Lower lobe of right lung (tissue), 2 donors: Measurements from ENCODE around the gene SIL1. TPM values are rescaled to one million over a fixed set of nuclear protein-coding genes. Genes with fewer than 3 reads are reported as not detected.
A peak's percentile ranks its signal among the peaks of the same experiment; 100 is the strongest.

ENCODE experiments used
- ATAC-seq, 2 donors: fragments of 200-7000 bp; cut with Tn5 transposase; one replicate each; pipeline ENCODE4 v1.9.1; 2020 to 2022; ENCODE audit warnings: mild to moderate bottlenecking in 2 of 2, moderate library complexity in 2 of 2
- DNase-seq: peaks from one replicate; pipeline ENCODE4 v3.0.0-alpha.2; 2020
- H3K27ac ChIP-seq: fragments of 200-600 bp; one replicate; pipeline ENCODE4 v1.8.0; 2022
- H3K27me3 ChIP-seq: fragments of 200-600 bp; one replicate; pipeline ENCODE4 v1.8.0; 2022; ENCODE audit warnings: low read depth
- H3K36me3 ChIP-seq: fragments of 200-600 bp; one replicate; pipeline ENCODE4 v1.8.0; 2022; ENCODE audit warnings: mild to moderate bottlenecking
- H3K4me1 ChIP-seq: fragments of 200-600 bp; one replicate; pipeline ENCODE4 v1.8.0; 2022
- H3K4me3 ChIP-seq: fragments of 200-600 bp; one replicate; pipeline ENCODE4 v1.8.0; 2022; ENCODE audit warnings: mild to moderate bottlenecking
- H3K9me3 ChIP-seq: fragments of 200-600 bp; one replicate; pipeline ENCODE4 v1.8.0; 2022
- CTCF ChIP-seq: fragments of 200-600 bp; IDR thresholded peaks from one replicate; pipeline ENCODE4 v1.8.0; 2022; ENCODE audit warnings: antibody characterized with exemption, mild to moderate bottlenecking
- intact Hi-C: fragments of 100-400 bp; cut with DNase I; formaldehyde crosslinking; loops from one replicate; pipeline ENCODE4 v1.11.0; 2022
- total RNA-seq: library from RNA; stranded (reverse); fragmentation: NEBNext Ultra II Directional; extraction: Animal tissue kit (Norgen Biotek cat#: 25700); gene quantifications from one replicate; pipeline ENCODE4 v1.2.1, GENCODE V29; 2021
- donor health status: DM: no; HTN: yes; CAD: no; lungs with severe emphysema.

The SIL1 gene
- total RNA-seq, 1 donor from 2014 or later, result 40.6 TPM

GRCh38 chr5:139104577-139105276 lies 93.4 kb downstream of the SIL1 start:
- H3K4me3 ChIP-seq, result peak overlapping the region; percentile 8
- peaks cover 10% of the 10 kb centered on the region for H3K4me1 ChIP-seq
- ATAC-seq, result peak; percentile 69 to 71
- peak overlapping the region; percentile 31 for H3K27ac ChIP-seq
- no peaks in the 10 kb centered on the region for H3K36me3 ChIP-seq
- DNase-seq, result no peak
- TF ChIP-seq CTCF, result no peak
- intact Hi-C loops, result no loop called here
- no peaks in the 10 kb centered on the region for H3K9me3 ChIP-seq
- no peaks in the 10 kb centered on the region for H3K27me3 ChIP-seq

GRCh38 chr5:139103762-139104161 lies 94.4 kb downstream of the SIL1 start:
- intact Hi-C loops, result no loop called here

GRCh38 chr5:139100825-139101224 lies 97.3 kb downstream of the SIL1 start:
- Histone ChIP-seq H3K4me1 (peaks cover 8% of the 10 kb centered on the region), H3K27ac (no peak overlapping the region), H3K9me3 (no peaks in the 10 kb centered on the region), H3K4me3 (no peak overlapping the region), H3K27me3 (no peaks in the 10 kb centered on the region), H3K36me3 (no peaks in the 10 kb centered on the region)
- no peak for DNase-seq
- intact Hi-C loops, result no loop called here
- no peak for TF ChIP-seq CTCF
- no peak for ATAC-seq

More at GRCh38 chr5:139103762-139104161, 94.4 kb downstream of the SIL1 start:
- no peak overlapping the region for H3K4me3 ChIP-seq
- ATAC-seq, result peak in 1 of 2 donors; percentile 32
- no peaks in the 10 kb centered on the region for H3K9me3 ChIP-seq
- peaks cover 10% of the 10 kb centered on the region for H3K4me1 ChIP-seq
- no peak overlapping the region for H3K27ac ChIP-seq
- no peak for TF ChIP-seq CTCF
- H3K27me3 ChIP-seq, result no peaks in the 10 kb centered on the region
- DNase-seq, result no peak
- H3K36me3 ChIP-seq, result no peaks in the 10 kb centered on the region

GRCh38 chr5:139094154-139095131 lies 103.7 kb downstream of the SIL1 start:
- no peaks in the 10 kb centered on the region for H3K27me3 ChIP-seq
- H3K4me3 ChIP-seq, result no peak overlapping the region
- TF ChIP-seq CTCF, result no peak
- ATAC-seq (no peak), DNase-seq (no peak)
- no peaks in the 10 kb centered on the region for H3K9me3 ChIP-seq
- peaks cover 5% of the 10 kb centered on the region for H3K4me1 ChIP-seq
- H3K27ac ChIP-seq, result no peak overlapping the region
- H3K36me3 ChIP-seq, result no peaks in the 10 kb centered on the region
- intact Hi-C loops, result no loop called here

GRCh38 chr5:139092741-139093343 lies 105.3 kb downstream of the SIL1 start:
- intact Hi-C loops, result no loop called here
- Histone ChIP-seq H3K9me3 (no peaks in the 10 kb centered on the region), H3K4me1 (peaks cover 5% of the 10 kb centered on the region), H3K4me3 (no peak overlapping the region), H3K36me3 (no peaks in the 10 kb centered on the region), H3K27me3 (no peaks in the 10 kb centered on the region), H3K27ac (no peak overlapping the region)
- DNase-seq, result no peak
- ATAC-seq, result no peak
- TF ChIP-seq CTCF, result no peak
